Measurements from ENCODE around the gene ANKIB1. TPM values are rescaled to one million over a fixed set of nuclear protein-coding genes. Genes with fewer than 3 reads are reported as not detected.
"Not testable (repeated sequence)": the region's sequence is repeated elsewhere in the genome, so short reads cannot be mapped to it uniquely, and the experiment has no call there.

ANKIB1 gene
- total and polyA plus RNA-seq, 2 donors (not counting 1 experiment from before 2014, with no cell fraction given) = 16.5 to 76.7 TPM

- Histone ChIP-seq H3K27ac (ENCODE audit: low read length in 2 of 2) (no peak overlapping the region), H4K20me1 (ENCODE audit: control insufficient read depth, insufficient read depth, low read length, poor library complexity, severe bottlenecking) (no peaks in the 10 kb centered on the region), H3K9ac (ENCODE audit: low read length) (no peak overlapping the region), H3K4me3 (ENCODE audit: control extremely low read depth in 1 of 5, extremely low read depth in 1 of 5, insufficient read depth in 1 of 5, low read depth in 2 of 5, low read length in 4 of 5) (no peak overlapping the region), H3K36me3 (replicated peaks in 1 of 2; ENCODE audit: control extremely low read depth in 1 of 2, control insufficient read depth in 1 of 2, extremely low read depth in 1 of 2, insufficient read depth in 2 of 2, low read length in 1 of 2) (no peaks in the 10 kb centered on the region), H2AFZ (ENCODE audit: insufficient read depth, low read depth, low read length, poor library complexity, severe bottlenecking) (no peak overlapping the region), H3K27me3 (replicated peaks in 1 of 4; ENCODE audit: control extremely low read depth in 1 of 4, control insufficient read depth in 3 of 4, insufficient read depth in 4 of 4, low read length in 3 of 4) (peaks cover 0 to 3% (median 0%) of the 10 kb centered on the region in 4 experiments), H3K4me1 (ENCODE audit: control insufficient read depth in 2 of 2, insufficient read depth in 2 of 2, low read length in 2 of 2) (no peaks in the 10 kb centered on the region), H3K4me2 (replicated peaks; ENCODE audit: low read depth, low read length, poor library complexity, severe bottlenecking) (no peak overlapping the region), H3K9me3 (ENCODE audit: control extremely low read depth in 1 of 3, control insufficient read depth in 2 of 3, insufficient read depth in 1 of 3, low read length in 2 of 3) (no peaks in the 10 kb centered on the region), H3K79me2 (ENCODE audit: control insufficient read depth, insufficient read depth, low read length) (no peaks in the 10 kb centered on the region)
- ChIA-PET POLR2A (no interaction called here), CTCF (interaction anchor here (1.3 kb wide), 1 partner anchor 15 kb away, joined by 3 read pairs; no protein-coding TSS in a partner anchor)
- peaks cover 22% of the 10 kb centered on the region for H3K27me3 Mint-ChIP-seq
- DNase-seq = no peak
- no peak overlapping the region for H3K4me3 Mint-ChIP-seq
- H3K9me3 Mint-ChIP-seq (ENCODE audit: insufficient read depth) = no peaks in the 10 kb centered on the region
- no peak for ATAC-seq (ENCODE audit: low read depth)
- intact Hi-C loops (cut with micrococcal nuclease) = no loop called here
- TF ChIP-seq, protein P1, sequence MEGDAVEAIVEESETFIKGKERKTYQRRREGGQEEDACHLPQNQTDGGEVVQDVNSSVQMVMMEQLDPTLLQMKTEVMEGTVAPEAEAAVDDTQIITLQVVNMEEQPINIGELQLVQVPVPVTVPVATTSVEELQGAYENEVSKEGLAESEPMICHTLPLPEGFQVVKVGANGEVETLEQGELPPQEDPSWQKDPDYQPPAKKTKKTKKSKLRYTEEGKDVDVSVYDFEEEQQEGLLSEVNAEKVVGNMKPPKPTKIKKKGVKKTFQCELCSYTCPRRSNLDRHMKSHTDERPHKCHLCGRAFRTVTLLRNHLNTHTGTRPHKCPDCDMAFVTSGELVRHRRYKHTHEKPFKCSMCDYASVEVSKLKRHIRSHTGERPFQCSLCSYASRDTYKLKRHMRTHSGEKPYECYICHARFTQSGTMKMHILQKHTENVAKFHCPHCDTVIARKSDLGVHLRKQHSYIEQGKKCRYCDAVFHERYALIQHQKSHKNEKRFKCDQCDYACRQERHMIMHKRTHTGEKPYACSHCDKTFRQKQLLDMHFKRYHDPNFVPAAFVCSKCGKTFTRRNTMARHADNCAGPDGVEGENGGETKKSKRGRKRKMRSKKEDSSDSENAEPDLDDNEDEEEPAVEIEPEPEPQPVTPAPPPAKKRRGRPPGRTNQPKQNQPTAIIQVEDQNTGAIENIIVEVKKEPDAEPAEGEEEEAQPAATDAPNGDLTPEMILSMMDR (IDR thresholded peaks at IDR 0.05) = no peak
- TF ChIP-seq EZH2 (IDR thresholded peaks at IDR 0.05; ENCODE audit: borderline replicate concordance, insufficient read depth, low read depth, low read length, poor library complexity, severe bottlenecking) = no peak
- H3K27ac Mint-ChIP-seq = no peak overlapping the region
- WGBS (ENCODE audit: insufficient coverage) = 100% methylated on average over 1 of the region's 1 CpG
- no peaks in the 10 kb centered on the region for H3K4me1 Mint-ChIP-seq
Measured at GRCh38 chr7:92409357-92409756, 163.6 kb downstream of the ANKIB1 start.

DNA sequence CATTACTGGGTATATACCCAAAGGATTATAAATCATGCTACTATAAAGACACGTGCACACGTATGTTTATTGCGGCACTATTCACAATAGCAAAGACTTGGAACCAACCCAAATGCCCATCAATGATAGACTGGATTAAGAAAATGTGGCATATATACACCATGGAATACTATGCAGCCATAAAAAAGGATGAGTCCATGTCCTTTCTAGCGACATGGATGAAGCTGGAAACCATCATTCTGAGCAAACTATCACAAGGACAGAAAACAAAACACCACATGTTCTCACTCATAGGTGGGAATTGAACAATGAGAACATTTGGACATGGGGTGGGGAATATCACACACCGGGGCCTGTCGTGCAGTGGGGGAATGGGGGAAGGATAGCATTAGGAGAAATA lies 164.4 kb downstream of the ANKIB1 start:
- H3K27ac Mint-ChIP-seq; H3K9ac ChIP-seq (ENCODE audit: low read length); POLR2A ChIA-PET; H3K4me3 ChIP-seq (ENCODE audit: control extremely low read depth in 1 of 5, extremely low read depth in 1 of 5, insufficient read depth in 1 of 5, low read depth in 2 of 5, low read length in 4 of 5); H2AFZ ChIP-seq (ENCODE audit: insufficient read depth, low read depth, low read length, poor library complexity, severe bottlenecking); H3K36me3 ChIP-seq (replicated peaks in 1 of 2; ENCODE audit: control extremely low read depth in 1 of 2, control insufficient read depth in 1 of 2, extremely low read depth in 1 of 2, insufficient read depth in 2 of 2, low read length in 1 of 2); H3K4me1 ChIP-seq (ENCODE audit: control insufficient read depth in 2 of 2, insufficient read depth in 2 of 2, low read length in 2 of 2); DNase-seq; H3K4me2 ChIP-seq (replicated peaks; ENCODE audit: low read depth, low read length, poor library complexity, severe bottlenecking); H3K79me2 ChIP-seq (ENCODE audit: control insufficient read depth, insufficient read depth, low read length); H3K4me1 Mint-ChIP-seq; H3K27ac ChIP-seq (ENCODE audit: low read length in 2 of 2); H3K9me3 Mint-ChIP-seq (ENCODE audit: insufficient read depth); H3K9me3 ChIP-seq (ENCODE audit: control extremely low read depth in 1 of 3, control insufficient read depth in 2 of 3, insufficient read depth in 1 of 3, low read length in 2 of 3); intact Hi-C loops (cut with micrococcal nuclease); H3K27me3 ChIP-seq (replicated peaks in 1 of 4; ENCODE audit: control extremely low read depth in 1 of 4, control insufficient read depth in 3 of 4, insufficient read depth in 4 of 4, low read length in 3 of 4); H4K20me1 ChIP-seq (ENCODE audit: control insufficient read depth, insufficient read depth, low read length, poor library complexity, severe bottlenecking); H3K4me3 Mint-ChIP-seq; ATAC-seq (ENCODE audit: low read depth): not testable (repeated sequence)
- H3K27me3 Mint-ChIP-seq = peaks cover 22% of the 10 kb centered on the region
- no CpG with 5 or more reads among the region's 6 CpGs for WGBS (ENCODE audit: insufficient coverage)
- CTCF ChIA-PET = interaction anchor here (1.3 kb wide), 1 partner anchor 14 kb away, joined by 3 read pairs; no protein-coding TSS in a partner anchor
